ENCODE results near the gene NDOR1.

The NDOR1 gene

DNA sequence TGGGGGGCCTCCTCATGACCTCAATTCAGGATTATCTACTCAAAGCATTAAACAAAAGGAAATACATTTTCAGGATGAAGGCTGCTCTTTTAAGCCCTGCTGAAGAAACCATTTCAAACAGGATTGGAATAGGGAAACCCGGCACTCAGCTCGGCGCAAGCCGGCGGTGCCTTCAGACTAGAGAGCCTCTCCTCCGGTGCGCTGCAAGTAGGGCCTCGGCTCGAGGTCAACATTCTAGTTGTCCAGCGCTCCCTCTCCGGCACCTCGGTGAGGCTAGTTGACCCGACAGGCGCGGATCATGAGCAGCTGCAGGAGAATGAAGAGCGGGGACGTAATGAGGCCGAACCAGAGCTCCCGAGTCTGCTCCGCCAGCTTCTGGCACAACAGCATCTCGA, 772 bp upstream of the NDOR1 start:
- H3K27me3 ChIP-seq (ENCODE audit: insufficient read depth, low read length): no peaks in the 10 kb centered on the region
- no peak overlapping the region for H2AFZ ChIP-seq (ENCODE audit: low read depth, low read length)
- H3K36me3 ChIP-seq (ENCODE audit: insufficient read depth, low read length): peaks cover 7% of the 10 kb centered on the region
- H3K4me1 ChIP-seq (ENCODE audit: insufficient read depth, low read length): peaks cover 39% of the 10 kb centered on the region
- H3K9me3 ChIP-seq (ENCODE audit: low read length): no peaks in the 10 kb centered on the region
- peak overlapping the region; percentile 76 for H3K4me3 ChIP-seq (ENCODE audit: low read length)

DNA sequence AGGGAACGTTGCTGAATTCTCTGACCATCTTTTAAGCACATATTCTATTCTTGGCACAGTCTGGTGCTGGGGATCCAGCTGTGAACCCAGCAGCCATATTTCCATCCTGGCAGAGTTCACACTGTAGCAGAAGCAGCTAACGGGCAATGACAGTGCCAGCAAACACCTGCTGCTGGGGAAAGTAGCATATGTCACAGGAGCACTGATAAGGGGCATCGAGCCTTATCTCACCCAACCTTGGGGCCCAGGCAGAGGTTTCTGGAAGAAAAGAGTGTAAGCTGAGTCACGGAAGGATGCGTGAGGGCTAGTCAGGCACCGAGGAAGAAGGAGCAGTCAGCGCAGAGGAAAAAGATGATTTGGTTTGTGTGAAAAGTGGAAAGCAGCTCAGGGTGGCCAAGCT, 1.1 kb downstream of the NDOR1 start:
- Histone ChIP-seq H3K4me1 (ENCODE audit: insufficient read depth, low read length) (peaks cover 32% of the 10 kb centered on the region), H2AFZ (ENCODE audit: low read depth, low read length) (no peak overlapping the region), H3K27me3 (ENCODE audit: insufficient read depth, low read length) (no peaks in the 10 kb centered on the region), H3K9me3 (ENCODE audit: low read length) (no peaks in the 10 kb centered on the region), H3K4me3 (ENCODE audit: low read length) (peak overlapping the region; percentile 76), H3K36me3 (ENCODE audit: insufficient read depth, low read length) (peaks cover 12% of the 10 kb centered on the region)

DNA sequence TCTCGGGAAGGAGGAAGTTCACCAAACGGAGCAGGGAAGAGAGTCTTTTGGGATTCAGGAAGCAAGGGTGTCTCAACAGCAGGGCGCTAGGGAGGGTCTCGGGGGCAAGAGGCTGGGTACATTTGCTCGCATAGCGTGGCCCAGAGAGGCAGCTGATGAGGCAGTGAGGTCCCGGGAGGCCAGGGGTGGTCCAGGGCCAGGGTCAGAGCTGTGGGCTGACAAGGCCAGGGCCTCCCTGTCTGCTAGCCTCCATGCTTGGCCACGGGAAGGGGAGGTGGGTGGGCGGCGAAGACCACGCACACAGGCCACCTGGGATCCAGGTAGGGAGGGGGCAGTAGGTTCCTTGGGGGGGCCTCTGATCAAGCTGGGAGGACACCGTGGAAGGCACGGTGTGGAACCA, 6.0 kb downstream of the NDOR1 start:
- Histone ChIP-seq H3K36me3 (ENCODE audit: insufficient read depth, low read length) (peaks cover 37% of the 10 kb centered on the region), H3K4me3 (ENCODE audit: low read length) (no peak overlapping the region), H2AFZ (ENCODE audit: low read depth, low read length) (no peak overlapping the region), H3K4me1 (ENCODE audit: insufficient read depth, low read length) (peaks cover 5% of the 10 kb centered on the region), H3K9me3 (ENCODE audit: low read length) (no peaks in the 10 kb centered on the region), H3K27me3 (ENCODE audit: insufficient read depth, low read length) (no peaks in the 10 kb centered on the region)

DNA sequence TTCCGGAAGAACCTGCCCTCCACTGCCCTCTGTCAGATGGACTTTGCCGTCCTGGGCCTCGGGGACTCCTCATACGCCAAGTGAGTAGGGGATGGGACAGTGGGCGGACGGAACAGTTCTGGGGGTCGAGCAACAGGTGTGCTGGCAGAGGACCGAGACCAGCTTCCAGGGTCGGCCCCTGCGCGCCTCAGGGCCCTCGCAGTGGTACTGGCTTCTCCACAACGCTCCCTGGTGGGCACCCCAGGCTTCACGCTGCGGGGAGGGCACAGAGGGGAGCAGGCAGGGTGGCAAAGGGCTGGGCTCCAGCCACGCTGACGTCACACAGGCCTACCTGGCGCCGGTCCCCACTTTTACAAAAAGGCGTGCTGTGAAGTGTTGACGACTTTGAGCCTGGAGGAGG, 7.0 kb downstream of the NDOR1 start:
- Histone ChIP-seq H3K9me3 (ENCODE audit: low read length) (no peaks in the 10 kb centered on the region), H3K27me3 (ENCODE audit: insufficient read depth, low read length) (no peaks in the 10 kb centered on the region), H2AFZ (ENCODE audit: low read depth, low read length) (no peak overlapping the region), H3K36me3 (ENCODE audit: insufficient read depth, low read length) (peaks cover 41% of the 10 kb centered on the region), H3K4me3 (ENCODE audit: low read length) (no peak overlapping the region), H3K4me1 (ENCODE audit: insufficient read depth, low read length) (no peaks in the 10 kb centered on the region)

DNA sequence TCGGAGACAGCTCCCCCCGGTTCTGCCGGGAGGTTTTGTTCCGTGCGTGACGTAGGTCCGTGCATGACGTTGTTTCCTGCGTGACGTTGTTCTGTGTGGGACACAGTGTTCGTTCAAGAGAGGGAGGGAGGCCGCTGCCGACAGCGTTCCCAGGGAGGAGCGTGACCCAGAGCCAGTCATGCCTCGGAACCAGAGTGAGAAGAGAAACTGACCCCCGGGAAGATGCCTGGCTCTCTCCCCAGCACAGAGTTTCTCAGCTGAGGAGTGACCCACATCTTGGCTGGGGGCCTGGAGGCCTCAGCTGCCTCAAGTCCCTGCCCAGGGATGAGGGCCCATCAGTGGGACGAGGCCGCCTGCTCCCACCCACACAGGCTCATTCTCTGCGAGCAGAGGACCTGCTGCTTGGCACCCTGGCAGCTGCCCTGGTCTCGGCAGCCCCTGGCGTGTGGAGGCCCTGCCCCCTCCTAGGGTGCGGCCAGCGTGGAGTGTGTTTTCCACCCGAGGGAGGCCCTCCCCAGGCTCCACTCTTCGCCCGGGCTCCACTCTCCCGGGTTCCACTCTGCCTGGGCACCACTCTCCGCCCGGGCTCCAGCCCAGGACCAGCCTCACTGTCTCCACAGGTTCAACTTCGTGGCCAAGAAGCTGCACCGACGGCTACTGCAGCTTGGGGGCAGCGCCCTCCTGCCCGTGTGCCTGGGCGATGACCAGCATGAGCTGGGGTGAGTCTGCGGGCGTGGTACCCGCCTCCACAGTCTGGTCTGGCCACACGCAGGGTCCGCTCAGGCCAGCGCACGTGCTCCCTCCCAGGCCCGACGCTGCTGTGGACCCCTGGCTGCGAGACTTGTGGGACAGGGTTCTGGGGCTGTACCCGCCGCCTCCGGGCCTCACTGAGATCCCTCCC, 7.9 kb downstream of the NDOR1 start:
- Histone ChIP-seq H3K27me3 (ENCODE audit: insufficient read depth, low read length) (no peaks in the 10 kb centered on the region), H3K9me3 (ENCODE audit: low read length) (no peaks in the 10 kb centered on the region), H2AFZ (ENCODE audit: low read depth, low read length) (no peak overlapping the region), H3K4me1 (ENCODE audit: insufficient read depth, low read length) (no peaks in the 10 kb centered on the region), H3K4me3 (ENCODE audit: low read length) (no peak overlapping the region), H3K36me3 (ENCODE audit: insufficient read depth, low read length) (peaks cover 41% of the 10 kb centered on the region)

DNA sequence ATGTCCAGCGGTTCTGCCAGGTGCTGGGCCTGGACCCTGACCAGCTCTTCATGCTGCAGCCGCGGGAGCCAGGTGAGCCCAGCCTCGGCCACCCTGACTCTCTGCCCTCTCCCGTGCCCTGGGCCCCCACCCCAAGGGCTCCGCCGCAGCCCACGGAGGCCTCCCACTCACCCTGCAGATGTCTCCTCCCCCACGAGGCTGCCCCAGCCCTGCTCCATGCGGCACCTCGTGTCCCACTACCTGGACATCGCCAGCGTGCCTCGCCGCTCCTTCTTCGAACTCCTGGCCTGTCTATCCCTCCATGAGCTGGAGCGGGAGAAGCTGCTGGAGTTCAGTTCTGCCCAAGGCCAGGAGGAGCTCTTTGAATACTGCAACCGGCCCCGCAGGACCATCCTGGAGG, 9.1 kb downstream of the NDOR1 start:
- no peaks in the 10 kb centered on the region for H3K9me3 ChIP-seq (ENCODE audit: low read length)
- no peaks in the 10 kb centered on the region for H3K27me3 ChIP-seq (ENCODE audit: insufficient read depth, low read length)
- H3K4me1 ChIP-seq (ENCODE audit: insufficient read depth, low read length): no peaks in the 10 kb centered on the region
- H2AFZ ChIP-seq (ENCODE audit: low read depth, low read length): no peak overlapping the region
- H3K36me3 ChIP-seq (ENCODE audit: insufficient read depth, low read length): peaks cover 34% of the 10 kb centered on the region
- H3K4me3 ChIP-seq (ENCODE audit: low read length): no peak overlapping the region

DNA sequence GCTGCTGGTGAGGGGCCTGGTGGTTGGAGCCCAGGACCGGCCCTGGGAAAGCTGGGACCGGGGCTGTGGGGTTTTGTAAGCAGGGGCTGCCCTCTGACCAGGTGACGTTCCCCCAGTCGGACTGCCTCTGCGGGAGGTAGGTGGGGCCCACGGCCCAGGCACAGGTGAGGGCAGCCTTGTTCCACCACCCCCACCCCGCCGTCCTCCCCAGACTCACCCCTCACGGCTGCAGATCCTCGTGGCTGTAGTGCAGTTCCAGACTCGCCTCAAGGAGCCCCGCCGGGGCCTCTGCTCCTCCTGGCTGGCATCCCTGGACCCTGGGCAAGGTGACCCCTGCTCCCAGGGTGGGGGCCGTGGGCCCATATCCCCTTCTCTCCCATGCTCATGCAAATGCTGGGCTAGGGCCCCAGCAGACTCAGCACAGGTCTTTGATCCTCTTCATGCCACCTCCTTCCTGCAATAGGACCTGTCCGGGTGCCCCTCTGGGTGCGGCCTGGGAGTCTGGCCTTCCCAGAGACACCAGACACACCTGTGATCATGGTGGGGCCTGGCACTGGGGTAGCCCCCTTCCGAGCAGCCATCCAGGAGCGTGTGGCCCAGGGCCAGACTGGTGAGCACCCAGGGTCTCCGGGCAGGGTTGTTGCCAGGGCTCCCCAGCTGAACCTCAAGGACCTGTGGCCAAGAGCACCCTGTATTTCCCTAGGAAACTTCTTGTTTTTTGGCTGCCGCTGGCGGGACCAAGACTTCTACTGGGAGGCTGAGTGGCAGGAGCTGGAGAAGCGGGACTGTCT, 9.9 kb downstream of the NDOR1 start:
- Histone ChIP-seq H3K4me3 (ENCODE audit: low read length) (no peak overlapping the region), H3K4me1 (ENCODE audit: insufficient read depth, low read length) (no peaks in the 10 kb centered on the region), H3K9me3 (ENCODE audit: low read length) (no peaks in the 10 kb centered on the region), H3K27me3 (ENCODE audit: insufficient read depth, low read length) (no peaks in the 10 kb centered on the region), H3K36me3 (ENCODE audit: insufficient read depth, low read length) (peaks cover 29% of the 10 kb centered on the region), H2AFZ (ENCODE audit: low read depth, low read length) (no peak overlapping the region)

DNA sequence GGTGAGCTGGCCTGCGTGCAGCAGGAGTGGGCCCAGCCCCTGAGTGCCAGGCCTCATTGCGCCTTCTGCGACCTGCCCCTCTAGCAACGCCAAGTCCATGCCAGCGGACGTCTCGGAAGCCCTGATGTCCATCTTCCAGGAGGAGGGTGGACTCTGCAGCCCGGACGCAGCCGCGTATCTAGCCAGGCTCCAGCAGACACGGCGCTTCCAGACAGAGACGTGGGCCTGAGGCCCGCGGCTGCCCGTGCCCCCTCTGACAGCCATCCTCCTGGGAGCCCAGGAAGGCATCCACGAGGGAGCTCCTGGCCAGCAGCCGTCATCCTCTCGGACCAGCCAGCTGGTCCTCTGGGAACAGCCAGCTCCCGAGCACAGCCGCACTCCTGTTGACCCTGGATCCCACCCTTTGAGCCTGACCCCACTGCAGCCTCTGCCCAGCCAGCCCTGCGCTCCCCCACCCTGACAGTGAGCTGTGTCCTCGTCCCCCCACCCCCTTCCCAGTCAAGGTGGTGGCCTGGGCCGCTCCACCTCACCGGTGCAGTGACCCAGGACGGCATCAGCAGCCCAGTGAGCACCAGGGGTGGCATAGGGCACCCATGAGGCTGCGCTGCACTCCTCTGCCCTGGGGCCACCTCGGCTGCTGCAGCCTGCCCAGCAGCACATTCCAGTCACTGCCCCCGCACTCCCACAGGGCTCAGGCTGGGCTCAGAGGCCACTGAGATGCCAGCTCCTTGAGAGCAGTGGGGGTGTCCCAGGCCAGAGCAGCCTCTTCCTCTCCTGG, 10.9 kb downstream of the NDOR1 start:
- H3K4me1 ChIP-seq (ENCODE audit: insufficient read depth, low read length): no peaks in the 10 kb centered on the region
- H3K36me3 ChIP-seq (ENCODE audit: insufficient read depth, low read length): peaks cover 29% of the 10 kb centered on the region
- H2AFZ ChIP-seq (ENCODE audit: low read depth, low read length): no peak overlapping the region
- H3K27me3 ChIP-seq (ENCODE audit: insufficient read depth, low read length): no peaks in the 10 kb centered on the region
- H3K9me3 ChIP-seq (ENCODE audit: low read length): no peaks in the 10 kb centered on the region
- H3K4me3 ChIP-seq (ENCODE audit: low read length): no peak overlapping the region

DNA sequence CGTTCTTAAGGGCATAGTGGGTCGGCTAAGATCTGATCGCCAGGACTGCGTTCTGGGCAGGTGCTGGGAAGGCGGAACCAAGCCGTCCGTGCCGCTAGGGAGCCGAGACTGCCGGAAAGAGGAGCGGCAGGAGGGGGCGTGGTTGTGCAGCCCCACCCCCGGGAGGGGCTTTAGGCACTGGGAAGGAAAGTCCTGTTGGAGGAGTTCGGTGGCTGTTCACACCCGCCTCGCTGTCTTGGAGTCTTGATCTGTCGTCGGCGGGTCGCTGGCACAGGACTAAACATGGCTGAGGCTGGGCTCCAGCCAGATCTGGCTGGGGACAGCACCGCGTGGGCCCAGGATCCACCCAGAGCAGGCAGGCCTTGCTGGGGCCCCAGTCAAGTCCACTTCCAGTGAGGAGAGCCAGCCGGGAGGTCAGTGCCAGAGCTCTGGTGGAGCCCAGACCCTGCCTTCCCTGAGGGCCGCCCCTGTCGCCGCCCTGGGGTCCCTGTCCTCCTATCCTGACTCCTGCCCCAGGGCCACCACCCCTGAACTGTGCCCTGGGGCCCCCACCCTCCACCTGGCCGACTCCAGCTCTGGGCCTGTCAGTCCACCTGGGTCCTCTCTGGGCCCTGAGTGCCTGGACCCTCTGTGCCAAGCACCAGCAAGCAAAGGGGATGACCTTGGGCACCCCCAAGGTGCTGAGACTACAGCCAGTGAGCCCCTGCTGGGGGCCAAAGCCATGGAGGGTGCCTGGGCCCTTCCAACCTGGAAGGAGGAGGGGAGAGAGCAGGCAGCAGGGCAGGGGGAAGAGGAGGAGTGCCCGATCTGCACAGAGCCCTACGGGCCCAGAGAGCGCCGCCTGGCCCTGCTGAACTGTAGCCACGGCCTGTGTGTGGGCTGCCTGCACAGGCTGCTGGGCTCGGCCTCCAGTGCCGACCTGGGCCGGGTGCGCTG, 12.0 kb downstream of the NDOR1 start:
- Histone ChIP-seq H3K27me3 (ENCODE audit: insufficient read depth, low read length) (no peaks in the 10 kb centered on the region), H3K9me3 (ENCODE audit: low read length) (no peaks in the 10 kb centered on the region), H3K4me3 (ENCODE audit: low read length) (no peak overlapping the region), H3K36me3 (ENCODE audit: insufficient read depth, low read length) (peaks cover 23% of the 10 kb centered on the region), H2AFZ (ENCODE audit: low read depth, low read length) (no peak overlapping the region), H3K4me1 (ENCODE audit: insufficient read depth, low read length) (peaks cover 1% of the 10 kb centered on the region)

DNA sequence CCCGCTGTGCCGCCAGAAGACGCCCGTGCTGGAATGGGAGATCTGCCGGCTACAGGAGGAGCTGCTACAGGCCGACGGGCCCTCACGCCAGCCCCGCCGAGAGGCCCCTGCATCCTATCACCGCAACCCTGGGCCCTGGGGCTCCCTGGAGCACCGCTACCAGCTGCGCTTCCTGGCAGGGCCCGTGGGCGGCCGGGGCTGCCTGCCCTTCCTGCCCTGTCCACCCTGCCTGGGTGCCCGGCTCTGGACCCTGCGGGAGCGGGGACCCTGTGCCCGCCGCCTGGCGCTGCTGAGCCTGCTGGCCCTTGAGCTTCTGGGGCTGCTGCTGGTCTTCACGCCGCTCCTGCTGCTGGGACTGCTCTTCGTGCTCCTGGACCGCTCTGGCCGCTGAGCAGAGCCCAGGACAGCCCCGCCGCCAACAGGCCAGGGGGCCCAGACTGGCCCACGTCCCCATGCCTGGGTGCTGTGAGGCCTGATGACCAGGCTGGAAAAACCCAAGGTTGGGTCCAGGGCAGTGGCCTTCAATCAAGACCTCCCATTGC, 12.8 kb downstream of the NDOR1 start:
- no peaks in the 10 kb centered on the region for H3K9me3 ChIP-seq (ENCODE audit: low read length)
- H3K27me3 ChIP-seq (ENCODE audit: insufficient read depth, low read length): no peaks in the 10 kb centered on the region
- H3K4me1 ChIP-seq (ENCODE audit: insufficient read depth, low read length): peaks cover 7% of the 10 kb centered on the region
- H2AFZ ChIP-seq (ENCODE audit: low read depth, low read length): no peak overlapping the region
- peaks cover 23% of the 10 kb centered on the region for H3K36me3 ChIP-seq (ENCODE audit: insufficient read depth, low read length)
- no peak overlapping the region for H3K4me3 ChIP-seq (ENCODE audit: low read length)

DNA sequence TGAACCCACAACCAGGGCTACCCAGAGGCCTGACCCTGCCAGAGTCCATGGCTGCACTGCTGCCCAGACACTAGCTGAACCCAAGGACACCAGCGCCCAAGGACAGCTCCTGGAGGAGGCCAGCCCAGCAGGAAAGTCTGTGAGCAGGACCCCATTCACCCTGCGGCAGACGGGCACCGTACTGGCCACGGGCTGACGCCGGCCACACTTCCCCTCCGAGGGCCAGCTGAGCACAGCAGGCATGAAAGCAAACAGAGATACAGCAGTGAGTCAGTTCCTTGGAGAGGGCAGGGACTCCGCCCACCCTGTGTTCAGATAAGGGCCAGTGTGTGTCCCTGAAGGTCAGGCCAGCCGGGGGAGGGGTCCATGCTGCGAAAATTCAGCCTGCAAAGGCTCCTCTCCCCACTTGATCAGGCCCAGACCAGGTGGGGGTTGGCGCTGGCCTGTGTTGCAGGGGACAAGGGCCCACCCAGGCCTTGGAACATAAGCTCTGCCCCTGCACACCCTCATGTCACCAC, 13.3 kb downstream of the NDOR1 start:
- H3K4me3 ChIP-seq (ENCODE audit: low read length): no peak overlapping the region
- peaks cover 23% of the 10 kb centered on the region for H3K36me3 ChIP-seq (ENCODE audit: insufficient read depth, low read length)
- no peaks in the 10 kb centered on the region for H3K27me3 ChIP-seq (ENCODE audit: insufficient read depth, low read length)
- H2AFZ ChIP-seq (ENCODE audit: low read depth, low read length): no peak overlapping the region
- peaks cover 7% of the 10 kb centered on the region for H3K4me1 ChIP-seq (ENCODE audit: insufficient read depth, low read length)
- H3K9me3 ChIP-seq (ENCODE audit: low read length): no peaks in the 10 kb centered on the region
